ENCODE measurements around the gene INSR. TPM values are rescaled to one million over a fixed set of nuclear protein-coding genes. Genes with fewer than 3 reads are reported as not detected.

The INSR gene
- total RNA-seq, 1 experiment from 2014 or later = 2.5 TPM

DNA sequence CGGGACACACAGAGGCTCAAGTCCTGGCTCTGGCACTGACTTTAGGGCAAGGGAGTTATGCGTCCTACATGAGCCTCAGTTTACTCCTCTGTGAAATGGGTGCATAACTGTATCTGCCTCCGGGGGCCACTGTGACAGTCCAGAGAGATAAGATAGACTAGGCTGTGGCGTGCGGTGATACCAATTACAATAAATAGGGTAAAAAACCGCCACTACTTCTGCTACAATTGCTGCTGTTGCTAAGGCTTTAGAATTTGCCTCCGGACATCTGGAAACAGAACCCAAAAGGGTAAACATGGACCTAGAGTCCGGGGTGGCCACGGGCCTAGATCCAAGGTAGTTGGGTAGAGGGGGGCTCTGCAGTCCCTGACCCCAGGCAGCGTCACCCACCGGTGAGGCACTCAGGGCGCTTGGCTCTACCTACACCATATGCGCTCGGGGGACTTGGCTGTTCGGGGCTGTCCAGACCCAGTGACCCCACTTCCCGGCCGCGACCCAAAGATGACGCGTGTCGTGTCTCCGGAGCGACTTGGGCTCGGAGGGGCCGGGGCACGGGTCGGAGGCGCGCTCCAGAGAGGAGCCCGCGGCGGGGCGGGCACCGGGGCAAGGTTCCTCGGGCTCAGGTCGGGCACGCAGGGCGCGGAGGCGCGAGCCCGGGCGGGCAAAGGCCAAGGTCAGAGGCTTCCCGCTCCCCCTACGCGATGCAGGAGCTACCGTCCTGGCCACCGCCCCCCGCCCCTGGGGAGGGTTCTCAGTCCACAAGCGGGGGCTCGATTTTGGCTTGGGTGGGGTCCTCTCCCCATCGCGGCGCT, 1.1 kb downstream of the INSR start:
- in situ Hi-C loops (cut with HindIII; ENCODE audit: low pct_unique_long_range_greater_than_20kb, low sequenced_read_pairs) = no loop called here
- ATAC-seq (no peak), DNase-seq (ENCODE audit: low read depth, low spot score) (no peak)
- H3K9me3 ChIP-seq (ENCODE audit: control insufficient read depth, insufficient read depth, low read depth, low read length) = no peaks in the 10 kb centered on the region
- intact Hi-C loops (cut with micrococcal nuclease; ENCODE audit: unreplicated experiment) = no loop called here
- no TSS peak for BruUV-seq (replicated peaks)
- no peaks in the 10 kb centered on the region for H3K36me3 ChIP-seq (ENCODE audit: control insufficient read depth, insufficient read depth, low read length)
- peak overlapping the region; percentile 23 to 47; a peak in 3 of 4 replicates for H3K4me3 ChIP-seq (ENCODE audit: low read depth in 2 of 2, low read length in 2 of 2)
- ChIA-PET CTCF (no interaction called here), POLR2A (no interaction called here)
- TF ChIP-seq, protein P1, sequence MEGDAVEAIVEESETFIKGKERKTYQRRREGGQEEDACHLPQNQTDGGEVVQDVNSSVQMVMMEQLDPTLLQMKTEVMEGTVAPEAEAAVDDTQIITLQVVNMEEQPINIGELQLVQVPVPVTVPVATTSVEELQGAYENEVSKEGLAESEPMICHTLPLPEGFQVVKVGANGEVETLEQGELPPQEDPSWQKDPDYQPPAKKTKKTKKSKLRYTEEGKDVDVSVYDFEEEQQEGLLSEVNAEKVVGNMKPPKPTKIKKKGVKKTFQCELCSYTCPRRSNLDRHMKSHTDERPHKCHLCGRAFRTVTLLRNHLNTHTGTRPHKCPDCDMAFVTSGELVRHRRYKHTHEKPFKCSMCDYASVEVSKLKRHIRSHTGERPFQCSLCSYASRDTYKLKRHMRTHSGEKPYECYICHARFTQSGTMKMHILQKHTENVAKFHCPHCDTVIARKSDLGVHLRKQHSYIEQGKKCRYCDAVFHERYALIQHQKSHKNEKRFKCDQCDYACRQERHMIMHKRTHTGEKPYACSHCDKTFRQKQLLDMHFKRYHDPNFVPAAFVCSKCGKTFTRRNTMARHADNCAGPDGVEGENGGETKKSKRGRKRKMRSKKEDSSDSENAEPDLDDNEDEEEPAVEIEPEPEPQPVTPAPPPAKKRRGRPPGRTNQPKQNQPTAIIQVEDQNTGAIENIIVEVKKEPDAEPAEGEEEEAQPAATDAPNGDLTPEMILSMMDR (IDR thresholded peaks at IDR 0.05) = no peak
- TF ChIP-seq POLR2AphosphoS5 (IDR thresholded peaks at IDR 0.05; ENCODE audit: low read depth, low read length) = no peak
- TF ChIP-seq, protein P2, sequence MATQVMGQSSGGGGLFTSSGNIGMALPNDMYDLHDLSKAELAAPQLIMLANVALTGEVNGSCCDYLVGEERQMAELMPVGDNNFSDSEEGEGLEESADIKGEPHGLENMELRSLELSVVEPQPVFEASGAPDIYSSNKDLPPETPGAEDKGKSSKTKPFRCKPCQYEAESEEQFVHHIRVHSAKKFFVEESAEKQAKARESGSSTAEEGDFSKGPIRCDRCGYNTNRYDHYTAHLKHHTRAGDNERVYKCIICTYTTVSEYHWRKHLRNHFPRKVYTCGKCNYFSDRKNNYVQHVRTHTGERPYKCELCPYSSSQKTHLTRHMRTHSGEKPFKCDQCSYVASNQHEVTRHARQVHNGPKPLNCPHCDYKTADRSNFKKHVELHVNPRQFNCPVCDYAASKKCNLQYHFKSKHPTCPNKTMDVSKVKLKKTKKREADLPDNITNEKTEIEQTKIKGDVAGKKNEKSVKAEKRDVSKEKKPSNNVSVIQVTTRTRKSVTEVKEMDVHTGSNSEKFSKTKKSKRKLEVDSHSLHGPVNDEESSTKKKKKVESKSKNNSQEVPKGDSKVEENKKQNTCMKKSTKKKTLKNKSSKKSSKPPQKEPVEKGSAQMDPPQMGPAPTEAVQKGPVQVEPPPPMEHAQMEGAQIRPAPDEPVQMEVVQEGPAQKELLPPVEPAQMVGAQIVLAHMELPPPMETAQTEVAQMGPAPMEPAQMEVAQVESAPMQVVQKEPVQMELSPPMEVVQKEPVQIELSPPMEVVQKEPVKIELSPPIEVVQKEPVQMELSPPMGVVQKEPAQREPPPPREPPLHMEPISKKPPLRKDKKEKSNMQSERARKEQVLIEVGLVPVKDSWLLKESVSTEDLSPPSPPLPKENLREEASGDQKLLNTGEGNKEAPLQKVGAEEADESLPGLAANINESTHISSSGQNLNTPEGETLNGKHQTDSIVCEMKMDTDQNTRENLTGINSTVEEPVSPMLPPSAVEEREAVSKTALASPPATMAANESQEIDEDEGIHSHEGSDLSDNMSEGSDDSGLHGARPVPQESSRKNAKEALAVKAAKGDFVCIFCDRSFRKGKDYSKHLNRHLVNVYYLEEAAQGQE (IDR thresholded peaks at IDR 0.05; ENCODE audit: insufficient read depth in 1 of 2, low read depth in 2 of 2, low read length in 1 of 2) = no peak
- no peak for TF ChIP-seq SIN3A (IDR thresholded peaks at IDR 0.05; ENCODE audit: borderline replicate concordance, insufficient read depth, low read depth, low read length)
- TF ChIP-seq TCF7L2 (IDR thresholded peaks at IDR 0.05; ENCODE audit: low read depth, low read length) = no peak
- H3K27ac ChIP-seq (ENCODE audit: low read length) = no peak overlapping the region
- H3K4me1 ChIP-seq (ENCODE audit: control insufficient read depth, insufficient read depth, low read length) = no peaks in the 10 kb centered on the region
- H3K27me3 ChIP-seq (ENCODE audit: control insufficient read depth, insufficient read depth, low read length) = no peaks in the 10 kb centered on the region

DNA sequence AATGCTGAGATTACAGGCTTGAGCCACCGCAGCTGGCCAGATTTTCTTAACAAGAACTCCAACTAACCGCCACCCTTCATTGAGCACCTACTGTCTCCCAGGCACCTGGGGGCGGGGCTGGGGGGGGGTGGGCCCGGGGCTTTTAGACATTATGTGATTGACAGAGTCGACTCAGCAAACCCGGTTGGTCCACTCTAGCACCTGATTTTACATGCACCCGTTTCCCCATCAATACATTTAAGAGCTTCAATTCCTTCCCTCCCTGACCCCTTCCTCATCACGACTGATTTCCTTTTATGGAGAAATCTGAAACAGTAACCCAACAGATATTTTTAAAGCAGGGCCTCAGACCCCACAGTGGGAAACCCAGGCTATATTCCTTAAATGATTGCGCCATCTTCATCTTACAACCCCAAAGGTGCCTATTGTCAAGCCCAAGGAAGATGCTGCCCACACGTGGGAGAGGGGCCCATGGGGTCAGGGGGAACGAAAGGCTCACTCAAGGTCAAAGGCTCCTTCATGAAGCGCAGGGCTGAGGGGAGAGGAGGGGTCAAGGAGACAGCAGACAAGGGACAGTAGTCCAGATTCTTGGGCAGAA, 1.8 kb downstream of the INSR start:
- POLR2A ChIA-PET = no interaction called here
- Histone ChIP-seq H3K36me3 (ENCODE audit: control insufficient read depth, insufficient read depth, low read length) (no peaks in the 10 kb centered on the region), H3K4me3 (ENCODE audit: low read depth in 2 of 2, low read length in 2 of 2) (no peak overlapping the region), H3K4me1 (ENCODE audit: control insufficient read depth, insufficient read depth, low read length) (no peaks in the 10 kb centered on the region), H3K27ac (ENCODE audit: low read length) (no peak overlapping the region), H3K27me3 (ENCODE audit: control insufficient read depth, insufficient read depth, low read length) (no peaks in the 10 kb centered on the region), H3K9me3 (ENCODE audit: control insufficient read depth, insufficient read depth, low read depth, low read length) (no peaks in the 10 kb centered on the region)
- intact Hi-C loops (cut with micrococcal nuclease; ENCODE audit: unreplicated experiment) (no loop called here), in situ Hi-C loops (cut with HindIII; ENCODE audit: low pct_unique_long_range_greater_than_20kb, low sequenced_read_pairs) (no loop called here)
- BruUV-seq (replicated peaks) = no TSS peak
- ATAC-seq (no peak), DNase-seq (ENCODE audit: low read depth, low spot score) (no peak)
- CTCF ChIA-PET = no interaction called here
- no peak for TF ChIP-seq POLR2AphosphoS5 (IDR thresholded peaks at IDR 0.05; ENCODE audit: low read depth, low read length)
- no peak for TF ChIP-seq TCF7L2 (IDR thresholded peaks at IDR 0.05; ENCODE audit: low read depth, low read length)
- TF ChIP-seq, protein P2 (IDR thresholded peaks at IDR 0.05; ENCODE audit: insufficient read depth in 1 of 2, low read depth in 2 of 2, low read length in 1 of 2) = no peak
- no peak for TF ChIP-seq SIN3A (IDR thresholded peaks at IDR 0.05; ENCODE audit: borderline replicate concordance, insufficient read depth, low read depth, low read length)
- TF ChIP-seq, protein P1 (IDR thresholded peaks at IDR 0.05) = no peak

Measured in Panc1 (cell line).